DOHH2 (cell line): Measurements from ENCODE around the gene THBS3.

Experiments
- H3F3A ChIP-seq: fragments of 200-600 bp; sonication (generic), shearing (Covaris generic); 2 replicates; pipeline ENCODE4 v1.6.0; 2016; ENCODE audit warnings: antibody characterized with exemption, mild to moderate bottlenecking; ENCODE audit not compliant: control insufficient read depth, insufficient read depth
- H3K27ac ChIP-seq: fragments of 200-600 bp; sonication (generic); 2 replicates; pipeline ENCODE4 v1.5.1; 2014; ENCODE audit warnings: low read depth, mild to moderate bottlenecking, low read length, moderate library complexity
- H3K27me3 ChIP-seq: fragments of 200-600 bp; sonication (generic); 2 replicates; pipeline ENCODE4 v1.6.1; 2014; ENCODE audit warnings: mild to moderate bottlenecking, low read length, mixed read lengths; ENCODE audit not compliant: control insufficient read depth
- H3K36me3 ChIP-seq: fragments of 200-600 bp; sonication (generic); 2 replicates; pipeline ENCODE4 v1.6.1; 2014; ENCODE audit warnings: mild to moderate bottlenecking, low read length, moderate library complexity, mixed read lengths; ENCODE audit not compliant: control insufficient read depth
- H3K4me1 ChIP-seq: fragments of 200-600 bp; sonication (generic); 2 replicates; pipeline ENCODE4 v1.6.1; 2014; ENCODE audit warnings: mild to moderate bottlenecking, low read length, mixed read lengths; ENCODE audit not compliant: control insufficient read depth
- H3K4me2 ChIP-seq: fragments of 200-600 bp; sonication (generic); 2 replicates; pipeline ENCODE4 v1.6.0; 2014; ENCODE audit warnings: mild to moderate bottlenecking, low read length, moderate library complexity
- H3K4me3 ChIP-seq: fragments of 200-600 bp; sonication (generic); 2 replicates; pipeline ENCODE4 v1.5.1; 2014; ENCODE audit warnings: mild to moderate bottlenecking, low read length, mixed read lengths
- H3K79me2 ChIP-seq: fragments of 200-600 bp; sonication (generic); 2 replicates; pipeline ENCODE4 v1.6.1; 2014; ENCODE audit warnings: mild to moderate bottlenecking, low read length, mixed read lengths; ENCODE audit not compliant: control insufficient read depth
- H3K9me2 ChIP-seq: fragments of 200-600 bp; sonication (generic); replicated peaks from 2 replicates; pipeline ENCODE4 v1.6.1; 2014; ENCODE audit warnings: mild to moderate bottlenecking, low read length, mixed read lengths; ENCODE audit not compliant: control insufficient read depth
- H3K9me3 ChIP-seq: fragments of 200-600 bp; sonication (generic); 2 replicates; pipeline ENCODE4 v1.6.1; 2014; ENCODE audit warnings: antibody characterized with exemption, low read length, mixed read lengths; ENCODE audit not compliant: control insufficient read depth, insufficient read depth
- H4K20me1 ChIP-seq: fragments of 200-600 bp; sonication (generic); 2 replicates; pipeline ENCODE4 v1.6.0; 2014; ENCODE audit warnings: low read depth, mild to moderate bottlenecking, antibody characterized with exemption, low read length, moderate library complexity; ENCODE audit not compliant: control insufficient read depth, insufficient read depth
- CTCF ChIP-seq: fragments of 200-600 bp; sonication (generic); IDR thresholded peaks from one replicate; pipeline ENCODE4 v1.5.1; 2014; ENCODE audit warnings: antibody characterized with exemption, mild to moderate bottlenecking, low read depth, low read length; ENCODE audit not compliant: poor library complexity, severe bottlenecking
- EZH2phosphoT487 ChIP-seq: fragments of 200-600 bp; sonication (generic); IDR thresholded peaks from 2 replicates; pipeline ENCODE4 v1.6.1; 2017; ENCODE audit warnings: borderline replicate concordance, mild to moderate bottlenecking, antibody characterized with exemption, low read length, moderate library complexity, mixed read lengths

THBS3 gene

GRCh38 chr1:155177918-155178281 lies 29.8 kb downstream of the THBS3 start:
- Histone ChIP-seq H3K36me3 (peaks cover 23% of the 10 kb centered on the region), H3K9me3 (no peaks in the 10 kb centered on the region), H3K79me2 (peaks cover 2% of the 10 kb centered on the region), H3K9me2 (no peaks in the 10 kb centered on the region), H3K27me3 (no peaks in the 10 kb centered on the region), H3F3A (peaks cover 13% of the 10 kb centered on the region; the same call in 1 of the 2 replicates), H4K20me1 (no peaks in the 10 kb centered on the region), H3K4me3 (no peak overlapping the region), H3K27ac (no peak overlapping the region), H3K4me1 (peaks cover 37% of the 10 kb centered on the region), H3K4me2 (no peak overlapping the region)
- TF ChIP-seq CTCF: no peak
- TF ChIP-seq EZH2phosphoT487: no peak

- no peak overlapping the region for H3K4me2 ChIP-seq
- no peaks in the 10 kb centered on the region for H3K27me3 ChIP-seq
- no peaks in the 10 kb centered on the region for H3K9me3 ChIP-seq
- no peaks in the 10 kb centered on the region for H3K9me2 ChIP-seq
- no peak overlapping the region for H3K4me3 ChIP-seq
- H4K20me1 ChIP-seq: no peaks in the 10 kb centered on the region
- H3F3A ChIP-seq: peaks cover 13% of the 10 kb centered on the region; the same call in 1 of the 2 replicates
- H3K4me1 ChIP-seq: peaks cover 38% of the 10 kb centered on the region
- H3K36me3 ChIP-seq: peaks cover 27% of the 10 kb centered on the region
- H3K27ac ChIP-seq: no peak overlapping the region
- TF ChIP-seq CTCF (no peak), EZH2phosphoT487 (no peak)
- peaks cover 7% of the 10 kb centered on the region for H3K79me2 ChIP-seq
These were observed 30.3 kb downstream of the THBS3 start for GRCh38 chr1:155177192-155177917.

- no peak overlapping the region for H3K27ac ChIP-seq
- peaks cover 13% of the 10 kb centered on the region; the same call in 1 of the 2 replicates for H3F3A ChIP-seq
- H3K4me2 ChIP-seq: no peak overlapping the region
- no peaks in the 10 kb centered on the region for H4K20me1 ChIP-seq
- TF ChIP-seq EZH2phosphoT487: no peak
- peak; percentile 91 for TF ChIP-seq CTCF
- H3K4me1 ChIP-seq: peaks cover 45% of the 10 kb centered on the region
- H3K27me3 ChIP-seq: no peaks in the 10 kb centered on the region
- H3K36me3 ChIP-seq: peaks cover 27% of the 10 kb centered on the region
- H3K9me3 ChIP-seq: no peaks in the 10 kb centered on the region
- no peak overlapping the region for H3K4me3 ChIP-seq
- H3K9me2 ChIP-seq: no peaks in the 10 kb centered on the region
- peaks cover 15% of the 10 kb centered on the region for H3K79me2 ChIP-seq
These were observed 31.1 kb downstream of the THBS3 start for GRCh38 chr1:155176544-155177071.
